Skin of body (tissue), 3 donors: ENCODE results near the gene VWA5B2. TPM values are rescaled to one million over a fixed set of nuclear protein-coding genes. Genes with fewer than 3 reads are reported as not detected.

Experiments used
- DNase-seq: peaks from one replicate; lab custom pipeline; 2025; lab: John Stamatoyannopoulos, UW
- small RNA-seq: library from RNA; depleted of rRNA; stranded (forward); fragments of <200 nt; gene quantifications from one replicate; pipeline ENCODE3, GENCODE V24; 2014; ENCODE audit warnings: low replicate concordance
- total RNA-seq: library from RNA; depleted of rRNA; stranded (reverse); fragments of >200 nt; gene quantifications from one replicate; pipeline ENCODE4 v1.2.3, GENCODE V29; 2014

Gene VWA5B2
- total RNA-seq, 1 donor from 2014 or later = 0.10 TPM

- no peak for DNase-seq
Measured at GRCh38 chr3:184275381-184275701, 46.0 kb downstream of the VWA5B2 start.

- DNase-seq = no peak
Measured at GRCh38 chr3:184275961-184276910, 46.9 kb downstream of the VWA5B2 start, which contains the start of gene ECE2. TSS of gene ECE2 (plus strand) at chr3:184276022. CDS start at chr3:184276154, 132 bp downstream.

- no peak for DNase-seq
Measured at GRCh38 chr3:184277366-184277765, 48.0 kb downstream of the VWA5B2 start.

- no peak for DNase-seq
Measured at GRCh38 chr3:184282941-184283340, 53.6 kb downstream of the VWA5B2 start.

- DNase-seq = no peak
Measured at GRCh38 chr3:184283681-184284080, 54.3 kb downstream of the VWA5B2 start.

DNA sequence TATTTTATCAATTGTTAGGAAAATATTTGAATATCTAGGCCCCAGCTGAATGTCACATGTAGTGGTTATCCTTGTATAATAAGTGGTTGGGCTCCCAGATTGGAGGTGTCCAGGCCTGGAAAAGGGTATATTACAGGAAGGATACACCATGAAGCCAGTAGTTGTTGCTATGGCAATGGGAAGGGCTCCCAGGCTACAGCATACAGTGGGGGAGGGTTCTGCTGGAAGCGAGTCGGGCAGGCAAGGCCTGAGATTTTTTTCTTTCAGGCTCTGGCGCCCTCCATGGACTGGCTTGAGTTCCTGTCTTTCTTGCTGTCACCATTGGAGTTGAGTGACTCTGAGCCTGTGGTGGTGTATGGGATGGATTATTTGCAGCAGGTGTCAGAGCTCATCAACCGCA is 55.3 kb downstream of the VWA5B2 start:
- peak; percentile 38 for DNase-seq

- peak; percentile 11 for DNase-seq
Measured at GRCh38 chr3:184289426-184289938, 60.1 kb downstream of the VWA5B2 start.

GRCh38 chr3:184290331-184290730 is 60.9 kb downstream of the VWA5B2 start:
- no peak for DNase-seq

DNA sequence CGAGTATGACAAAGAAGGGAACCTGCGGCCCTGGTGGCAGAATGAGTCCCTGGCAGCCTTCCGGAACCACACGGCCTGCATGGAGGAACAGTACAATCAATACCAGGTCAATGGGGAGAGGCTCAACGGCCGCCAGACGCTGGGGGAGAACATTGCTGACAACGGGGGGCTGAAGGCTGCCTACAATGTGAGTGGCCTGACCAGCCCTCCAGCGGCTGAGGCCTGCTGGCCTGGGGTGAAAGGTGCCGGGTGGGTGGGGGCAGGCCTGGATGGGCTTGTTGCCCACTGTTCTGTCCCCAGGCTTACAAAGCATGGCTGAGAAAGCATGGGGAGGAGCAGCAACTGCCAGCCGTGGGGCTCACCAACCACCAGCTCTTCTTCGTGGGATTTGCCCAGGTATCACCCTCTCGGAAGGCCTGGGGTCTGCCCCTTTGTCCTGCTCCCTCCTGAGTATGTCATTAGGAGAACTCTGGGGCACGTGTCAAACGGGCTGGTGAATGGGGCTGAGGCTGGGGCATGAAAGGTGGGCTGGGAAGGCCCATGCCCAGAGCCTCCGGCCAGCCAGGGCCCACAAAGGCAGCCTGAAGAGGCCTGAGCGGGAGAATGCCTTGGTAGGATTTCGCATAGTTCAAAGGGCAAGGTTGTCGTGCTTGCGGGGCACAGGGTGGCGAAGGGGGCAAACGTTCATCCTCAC is 61.8 kb downstream of the VWA5B2 start:
- DNase-seq = no peak

Small RNA genes within 50 kb of the gene (small RNA-seq; reads per million reads assigned to genes)
- gene MIR1224 = not detected

Other genes with a start within 250 kb of the VWA5B2 start
- 26.0 TPM for gene ABCC5, start 211.7 kb upstream of the VWA5B2 start, total RNA-seq
- gene HTR3D, start 197.8 kb upstream of the VWA5B2 start, total RNA-seq = not detected
- gene HTR3C, start 176.5 kb upstream of the VWA5B2 start, total RNA-seq = not detected
- gene HTR3E, start 132.5 kb upstream of the VWA5B2 start, total RNA-seq = not detected
- gene EIF2B5, start 94.2 kb upstream of the VWA5B2 start, total RNA-seq = 28.7 TPM
- 23.9 TPM for gene DVL3, start 74.2 kb upstream of the VWA5B2 start, total RNA-seq
- 135 TPM for gene AP2M1, start 54.7 kb upstream of the VWA5B2 start, total RNA-seq
- gene ABCF3, start 43.4 kb upstream of the VWA5B2 start, total RNA-seq = 46.3 TPM
- 13.8 TPM for gene ALG3, start 19.4 kb downstream of the VWA5B2 start, total RNA-seq
- gene EEF1AKMT4, start 20.1 kb downstream of the VWA5B2 start, total RNA-seq = 1.7 TPM
- gene CAMK2N2, start 32.0 kb downstream of the VWA5B2 start, total RNA-seq = not detected
- gene ECE2, start 46.4 kb downstream of the VWA5B2 start, total RNA-seq = not detected
- 167 TPM for gene PSMD2, start 69.7 kb downstream of the VWA5B2 start, total RNA-seq
- gene EIF4G1, start 85.0 kb downstream of the VWA5B2 start, total RNA-seq = 191 TPM
- gene FAM131A, start 108.0 kb downstream of the VWA5B2 start, total RNA-seq = 18.6 TPM
- 5.3 TPM for gene CLCN2, start 132.0 kb downstream of the VWA5B2 start, total RNA-seq
- 44.3 TPM for gene POLR2H, start 132.1 kb downstream of the VWA5B2 start, total RNA-seq
- gene THPO, start 148.6 kb downstream of the VWA5B2 start, total RNA-seq = 68.1 TPM
- 31.3 TPM for gene CHRD, start 150.5 kb downstream of the VWA5B2 start, total RNA-seq